NOMO-1 treated with dmso at 0.1 percent for 144 hours (cell line): ENCODE data around the gene CASP2.

Source experiments
- DNase-seq: peaks from one replicate; lab custom pipeline; 2025; ENCODE audit not compliant: unreplicated experiment; lab: John Stamatoyannopoulos, UW

Gene CASP2

DNA sequence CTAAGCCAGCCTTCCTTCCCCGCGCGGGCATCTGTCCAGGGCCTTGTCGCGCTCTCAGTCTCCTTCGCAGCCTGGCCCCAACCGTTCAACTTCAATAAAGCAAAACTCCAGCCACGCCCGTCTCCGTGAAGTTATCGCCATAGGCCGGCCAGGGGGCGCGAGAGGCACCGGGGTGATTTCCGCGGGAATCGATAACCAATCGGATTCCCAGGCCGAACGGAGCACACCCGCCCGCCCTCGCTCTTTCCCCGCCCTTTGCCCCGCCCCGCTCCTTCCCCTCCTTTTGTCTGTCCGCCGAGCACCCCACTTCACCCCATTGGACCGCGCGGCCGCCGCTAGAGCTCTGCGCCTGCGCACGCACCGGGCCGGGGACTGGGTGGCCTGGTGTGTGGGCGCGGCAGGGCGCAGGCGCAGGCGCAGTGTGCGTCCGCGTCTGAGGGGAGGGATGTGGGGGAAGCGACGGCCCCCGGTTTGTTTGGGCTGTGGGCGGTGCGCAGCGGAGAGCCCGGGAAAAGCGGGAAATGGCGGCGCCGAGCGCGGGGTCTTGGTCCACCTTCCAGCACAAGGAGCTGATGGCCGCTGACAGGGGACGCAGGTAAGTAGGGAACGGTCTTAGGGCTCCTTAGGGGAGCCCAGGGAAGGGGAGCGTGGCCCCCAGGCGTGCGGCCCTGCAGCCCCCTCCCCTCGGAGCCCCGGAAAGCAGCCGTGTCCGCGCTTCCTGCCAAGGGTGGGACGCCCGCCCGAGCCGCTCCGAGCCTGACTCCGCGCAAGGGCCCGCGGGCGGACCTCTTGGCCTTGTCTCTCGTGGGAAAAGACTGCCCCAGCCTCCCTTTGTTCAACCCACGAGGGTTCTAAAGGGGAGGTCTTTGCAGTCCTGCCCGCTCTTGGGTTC, at the start of gene CASP2:
TSS of gene CASP2 (plus strand) at position 417 of the 892 bp plus-strand sequence. CDS start at position 522, 105 bp downstream.
- peak; percentile 84 for DNase-seq

DNA sequence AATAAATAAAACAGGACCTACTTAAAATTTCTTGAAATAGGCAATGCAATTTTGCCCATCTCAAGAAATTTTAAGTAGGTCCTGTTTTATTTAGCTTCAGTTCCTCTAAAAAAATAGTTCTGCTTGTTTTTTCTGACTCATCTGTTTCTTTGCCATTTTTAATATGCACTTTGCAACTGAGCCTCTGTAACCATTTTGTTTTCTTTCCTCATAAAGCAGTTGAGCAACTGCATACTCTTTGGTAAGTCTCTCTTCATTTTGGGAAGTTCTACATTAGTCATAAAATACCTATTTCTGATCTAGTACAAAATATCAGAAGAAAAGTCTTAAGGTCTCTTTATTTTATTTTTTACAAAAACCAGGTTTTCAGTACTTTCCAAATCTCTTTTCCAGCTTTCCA, 48.3 kb upstream of the CASP2 start:
- DNase-seq, result peak; percentile 40

DNA sequence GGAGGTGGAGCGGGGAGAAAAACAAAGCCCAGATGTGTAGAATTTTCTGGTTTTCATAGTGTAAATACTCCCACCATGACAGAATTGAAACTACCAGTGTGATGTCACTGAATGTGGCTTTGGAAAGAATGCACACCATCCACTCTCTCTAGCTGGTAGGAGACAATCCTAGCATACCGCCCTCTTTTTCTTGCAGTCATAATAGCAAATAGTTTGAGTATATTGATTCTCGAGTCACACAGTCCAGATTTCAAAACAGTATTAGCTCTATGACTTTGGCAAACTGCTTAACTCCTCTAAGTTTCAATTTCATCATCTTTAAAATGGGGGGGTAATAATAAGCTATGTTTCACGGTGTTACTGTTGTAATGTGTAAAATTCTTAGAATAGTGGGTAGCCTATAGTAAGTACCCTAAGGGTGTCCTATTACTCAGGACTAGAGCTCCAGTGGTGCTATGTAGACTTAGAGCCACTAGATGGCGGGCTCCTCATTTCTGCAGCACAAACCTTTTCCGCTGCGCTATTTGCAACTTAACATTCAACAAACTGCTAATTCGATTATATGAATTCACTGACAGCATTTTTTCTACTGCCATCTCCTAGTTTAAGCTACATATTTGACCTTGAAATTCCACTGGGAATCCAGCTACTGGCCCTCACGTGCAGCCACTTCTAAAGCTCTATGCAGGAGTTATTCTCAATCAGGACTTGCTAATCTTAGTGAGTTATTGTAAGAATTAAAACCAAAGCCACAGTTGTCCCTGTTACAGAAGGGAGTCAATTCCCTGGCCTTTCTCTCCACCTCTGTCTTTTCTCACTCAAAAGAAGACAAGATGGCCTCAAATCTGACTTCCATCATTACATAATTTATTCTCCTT, 47.6 kb upstream of the CASP2 start:
- peak; percentile 52 for DNase-seq

DNA sequence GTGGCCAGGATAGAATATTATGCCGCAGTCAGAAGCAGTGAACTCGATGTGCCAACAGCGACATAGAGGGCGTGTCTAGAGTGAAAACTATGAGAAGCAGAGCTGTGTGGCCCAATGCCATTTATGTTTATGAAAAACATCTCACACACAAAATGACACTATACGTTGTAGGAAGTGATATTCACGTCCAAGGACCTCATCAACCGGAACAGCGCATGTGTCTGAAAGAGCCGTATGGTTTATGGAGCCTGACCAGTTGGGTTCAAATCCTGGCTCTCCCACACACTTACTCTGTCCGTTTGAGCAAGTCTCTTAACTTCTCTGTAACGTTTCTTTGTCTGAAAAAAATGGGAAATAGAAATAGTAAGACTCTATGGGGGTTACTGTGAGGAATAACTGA, 45.8 kb upstream of the CASP2 start:
- DNase-seq, result no peak

DNA sequence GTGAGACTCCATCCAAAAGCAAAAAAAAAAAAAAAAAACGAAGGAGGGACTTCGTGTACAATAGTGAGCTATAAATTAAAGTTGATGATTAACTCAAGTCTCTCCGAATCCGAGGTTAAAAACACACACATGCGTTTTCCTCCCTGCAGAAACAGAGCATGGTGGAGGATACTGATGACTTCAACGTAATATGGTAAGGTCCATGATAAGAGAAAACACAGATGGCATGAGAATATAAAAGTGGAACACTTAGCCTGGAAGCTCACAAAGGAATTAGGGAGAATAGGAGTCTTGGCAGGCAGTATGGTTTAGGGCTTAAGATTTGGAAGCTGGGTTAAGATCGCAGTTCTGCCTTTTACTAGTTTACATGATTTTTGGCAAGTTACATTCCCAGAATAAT, 45.0 kb upstream of the CASP2 start:
- no peak for DNase-seq

DNA sequence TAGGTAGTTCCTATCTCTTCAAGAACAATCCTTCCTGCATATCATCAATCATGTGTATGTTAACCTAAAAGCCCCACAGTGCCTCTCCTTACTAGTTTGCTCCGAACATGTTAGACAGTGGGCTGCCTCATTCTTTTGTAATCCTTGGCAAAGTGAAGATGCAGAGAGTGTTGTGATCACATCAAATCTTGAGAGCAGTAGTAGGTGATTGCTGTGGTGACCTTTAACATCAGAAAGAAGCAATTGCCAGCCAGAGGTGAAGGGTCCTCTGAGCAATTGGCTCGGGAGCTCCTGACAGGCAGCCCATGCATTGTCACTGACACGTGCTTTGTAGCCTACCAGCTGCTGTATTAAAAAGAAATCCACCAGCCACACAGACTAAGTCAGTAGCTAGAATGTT, 44.5 kb upstream of the CASP2 start:
- no peak for DNase-seq

DNA sequence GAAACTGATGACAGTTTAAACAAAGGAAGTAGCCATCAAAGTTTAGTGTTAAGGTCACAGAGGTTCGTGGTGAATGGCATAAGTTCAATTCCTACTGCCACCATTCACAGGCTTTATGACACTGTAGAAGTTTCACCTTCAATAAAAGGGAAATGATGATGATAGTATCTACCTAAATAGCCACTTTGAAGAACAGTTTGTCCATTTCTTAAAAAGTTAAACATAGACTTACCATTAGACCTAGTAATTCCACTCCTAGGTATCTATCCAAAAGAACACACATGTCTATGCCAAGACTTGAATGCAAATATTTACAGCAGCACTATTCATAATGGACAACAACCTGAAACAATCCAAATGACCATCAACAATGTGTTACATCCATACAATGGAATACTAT, 43.8 kb upstream of the CASP2 start:
- no peak for DNase-seq

DNA sequence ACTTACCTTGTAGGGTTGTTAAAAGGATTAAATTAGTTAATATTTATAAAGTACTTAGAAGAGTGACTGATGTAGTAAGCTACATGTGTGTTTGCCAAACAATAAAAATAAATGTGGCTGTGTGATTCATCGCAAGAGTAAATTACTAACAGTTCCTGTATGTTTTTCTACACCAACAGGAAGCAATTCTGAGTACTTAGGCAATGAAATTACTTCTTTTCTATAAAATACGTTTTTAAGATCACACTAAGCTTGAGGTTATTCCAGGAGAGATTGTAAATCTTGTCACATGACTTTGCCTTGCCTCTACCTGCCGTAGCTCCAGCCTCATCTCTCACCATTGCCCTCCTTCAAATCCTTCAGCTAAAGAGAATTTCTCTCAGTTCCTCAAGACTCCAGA, 43.0 kb upstream of the CASP2 start:
- DNase-seq, result no peak

DNA sequence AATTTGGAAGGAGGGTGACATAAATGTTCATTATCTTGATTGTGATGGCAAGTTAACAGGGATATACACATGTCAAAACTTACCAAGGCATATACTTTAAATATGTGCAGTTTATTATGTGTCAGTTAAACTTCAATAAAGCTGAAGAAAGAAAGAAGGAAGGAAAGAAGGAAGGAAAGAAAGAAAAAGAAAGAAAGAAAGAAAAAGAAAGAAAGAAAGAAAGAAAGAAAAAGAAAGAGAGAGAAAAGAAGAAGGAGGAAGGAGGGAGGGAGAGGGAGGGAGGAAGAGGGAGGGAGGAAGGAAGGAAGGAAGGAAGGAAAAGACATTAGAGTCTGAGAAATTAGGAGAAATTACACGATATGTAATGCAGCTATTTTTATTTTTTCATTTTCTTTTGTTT, 40.8 kb upstream of the CASP2 start:
- DNase-seq, result no peak

DNA sequence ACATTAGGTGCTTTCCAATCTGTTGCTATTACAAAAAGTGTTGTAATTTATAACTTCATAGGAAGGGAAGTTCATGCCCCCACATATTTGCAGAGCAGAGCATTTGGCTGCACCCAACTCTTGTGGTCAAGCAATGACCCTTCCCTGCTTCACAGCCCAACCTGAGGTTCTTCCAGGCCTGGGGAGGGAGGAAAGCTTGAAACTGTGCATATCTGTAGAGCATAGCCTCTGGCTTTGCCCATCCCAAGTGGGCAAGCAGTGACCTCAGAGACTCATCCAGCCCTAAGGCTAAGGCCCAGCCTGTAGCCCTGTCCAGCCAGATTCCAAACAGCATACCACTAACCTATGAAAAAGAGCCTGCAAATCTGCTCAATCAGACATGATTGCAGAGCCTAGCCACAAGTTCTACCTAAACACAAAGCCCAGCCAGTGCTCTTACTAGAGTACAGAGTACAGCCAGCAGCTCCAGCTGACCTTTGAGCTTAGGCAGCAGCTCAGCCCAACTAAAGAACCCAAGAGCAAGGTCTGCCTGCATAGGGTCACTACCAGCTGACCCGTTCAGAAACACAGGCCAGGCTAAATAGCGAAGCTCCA, 39.3 kb upstream of the CASP2 start:
- no peak for DNase-seq

DNA sequence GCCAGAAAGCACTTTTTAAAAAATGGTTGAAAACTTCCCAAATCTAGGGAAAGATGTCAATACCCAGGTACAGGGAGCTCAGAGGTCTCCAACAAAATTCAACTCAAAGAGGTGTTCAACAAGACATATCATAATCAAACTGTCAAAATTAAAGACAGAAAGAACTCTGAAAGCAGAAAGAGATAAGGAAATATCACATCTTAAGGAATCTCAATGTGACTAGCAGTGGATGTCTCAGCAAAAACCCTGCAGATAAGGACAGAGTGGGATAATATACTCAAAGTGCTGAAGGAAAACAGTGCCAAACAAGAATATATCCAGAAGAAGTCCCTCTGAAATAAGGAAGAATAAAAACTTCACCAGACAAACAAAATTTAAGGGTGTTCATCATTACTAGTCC, 38.0 kb upstream of the CASP2 start:
- DNase-seq, result no peak

DNA sequence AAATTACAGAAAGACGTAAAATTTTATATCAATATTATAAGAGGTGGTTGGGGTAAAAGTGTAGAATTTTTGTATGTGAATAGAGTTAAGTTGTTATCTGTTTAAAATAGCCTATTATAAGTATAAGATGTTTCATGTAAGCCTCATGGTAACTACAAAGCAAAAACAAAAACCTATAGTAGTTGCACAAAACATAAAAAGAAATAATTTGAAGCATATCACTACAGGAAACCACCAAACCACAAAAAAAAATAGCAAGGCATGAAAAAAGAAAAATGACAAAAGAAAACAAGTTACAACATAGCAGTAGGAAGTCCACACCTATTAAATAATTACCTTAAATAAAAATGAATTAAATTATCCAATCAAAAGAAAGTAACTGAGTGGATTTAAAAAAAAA, 37.3 kb upstream of the CASP2 start:
- DNase-seq, result no peak

DNA sequence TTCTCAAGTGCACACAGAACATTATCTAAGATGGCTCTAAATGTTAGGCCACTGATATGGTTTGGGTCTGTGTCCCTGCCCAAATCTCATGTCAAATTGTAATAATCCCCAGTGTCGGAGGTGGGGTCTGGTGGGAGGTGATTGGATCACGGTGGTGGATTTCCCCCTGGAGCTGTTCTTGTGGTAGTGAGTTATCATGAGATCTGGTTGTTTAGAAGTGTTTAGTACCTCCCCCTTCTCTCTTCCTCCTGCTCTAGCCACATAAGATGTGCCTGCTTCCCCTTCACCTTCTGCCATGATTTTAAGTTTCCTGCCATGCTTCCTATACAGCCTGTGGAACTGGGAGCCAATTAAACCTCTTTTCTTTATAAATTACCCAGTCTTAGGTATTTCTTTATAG, 36.1 kb upstream of the CASP2 start:
- no peak for DNase-seq

DNA sequence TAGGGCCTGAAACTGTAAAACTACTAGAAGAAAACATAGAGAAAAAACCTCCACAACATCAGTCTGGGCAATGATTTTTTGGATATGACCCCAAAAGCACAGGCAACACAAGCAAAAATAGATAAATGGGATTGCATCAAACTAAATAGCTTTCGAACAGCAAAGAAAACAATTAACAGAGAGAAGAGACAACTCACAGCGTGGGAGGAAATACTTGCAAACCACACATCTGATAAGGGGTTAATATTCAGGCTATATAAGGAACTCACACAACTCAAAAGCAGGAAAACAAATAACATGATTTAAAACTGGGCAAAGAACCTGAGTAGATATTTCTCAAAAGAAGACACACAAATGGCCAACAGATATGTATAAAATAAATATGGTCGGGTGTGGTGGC, 32.6 kb upstream of the CASP2 start:
- DNase-seq, result no peak

DNA sequence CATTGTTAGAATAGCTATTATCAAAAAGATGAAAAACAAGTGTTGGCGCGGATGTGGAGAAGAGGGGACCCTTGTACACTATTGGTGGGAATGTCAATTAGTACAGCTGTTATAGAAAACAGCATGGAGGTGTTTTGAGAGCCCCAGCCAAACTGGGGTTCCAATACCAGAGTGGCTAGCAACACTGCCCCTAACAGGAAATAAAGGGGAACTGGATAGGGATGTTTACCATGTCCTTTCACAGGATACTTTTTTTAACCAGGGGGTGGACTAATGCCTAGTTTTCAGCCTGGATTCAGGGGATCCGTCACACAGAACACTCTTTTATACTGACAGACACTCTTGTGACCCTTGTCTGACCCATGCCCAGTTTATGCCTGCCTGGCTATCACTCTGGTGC, 31.8 kb upstream of the CASP2 start:
- DNase-seq, result no peak

DNA sequence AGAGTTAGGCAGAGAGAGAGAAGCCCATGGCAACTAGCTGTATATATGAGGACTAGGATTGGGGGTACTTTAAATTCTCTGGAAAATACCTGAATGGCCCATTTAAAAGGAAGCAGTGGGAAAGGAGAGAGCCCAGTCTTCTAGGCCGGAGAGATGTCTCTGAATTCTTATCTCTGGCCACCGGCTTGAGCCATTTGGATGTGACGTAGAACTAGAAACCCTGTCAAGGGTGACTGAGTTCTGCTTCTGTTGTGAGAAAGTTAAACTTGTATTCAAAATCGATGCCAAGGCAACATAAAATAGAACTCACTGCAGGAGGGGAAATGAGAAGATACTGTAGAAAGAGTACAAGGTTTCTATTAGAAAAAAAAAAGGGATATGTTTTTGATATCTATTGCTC, 31.2 kb upstream of the CASP2 start:
- DNase-seq, result no peak

DNA sequence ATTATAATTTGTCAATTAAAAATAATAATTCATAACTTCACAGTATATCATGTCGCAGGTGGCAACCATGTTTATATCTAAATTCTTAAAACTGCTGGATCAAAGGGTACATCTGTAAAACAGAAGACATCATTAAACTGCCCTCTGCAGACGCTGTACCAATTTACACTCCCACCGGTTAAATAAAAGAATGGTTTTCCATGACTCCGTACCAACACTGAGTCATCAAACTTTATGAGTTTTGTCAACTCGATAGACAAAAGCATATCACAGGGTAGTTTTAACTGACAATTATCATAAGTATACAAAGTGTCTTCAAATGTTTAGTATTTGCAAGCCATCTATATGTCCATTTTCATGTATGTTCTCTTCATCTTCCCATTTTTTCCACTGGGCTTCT, 30.6 kb upstream of the CASP2 start:
- no peak for DNase-seq

DNA sequence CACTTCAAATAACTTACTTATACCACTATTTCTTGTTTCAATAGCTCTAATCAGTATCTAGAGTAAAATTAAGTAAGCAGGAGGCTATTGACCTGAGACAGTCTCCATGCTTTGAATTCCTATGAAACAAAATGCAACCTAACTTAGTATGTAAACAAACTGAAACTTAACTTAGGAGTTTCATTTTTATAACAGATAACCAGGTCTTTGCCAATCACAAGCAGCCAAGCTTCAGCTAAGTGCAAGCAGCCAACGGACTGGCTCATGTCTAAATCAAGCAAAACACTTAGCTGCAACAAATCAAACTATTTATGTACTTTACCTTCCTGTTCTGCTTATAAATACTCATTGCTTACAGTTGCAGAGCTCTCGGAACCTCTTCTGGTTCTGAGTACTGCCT, 29.3 kb upstream of the CASP2 start:
- DNase-seq, result no peak

DNA sequence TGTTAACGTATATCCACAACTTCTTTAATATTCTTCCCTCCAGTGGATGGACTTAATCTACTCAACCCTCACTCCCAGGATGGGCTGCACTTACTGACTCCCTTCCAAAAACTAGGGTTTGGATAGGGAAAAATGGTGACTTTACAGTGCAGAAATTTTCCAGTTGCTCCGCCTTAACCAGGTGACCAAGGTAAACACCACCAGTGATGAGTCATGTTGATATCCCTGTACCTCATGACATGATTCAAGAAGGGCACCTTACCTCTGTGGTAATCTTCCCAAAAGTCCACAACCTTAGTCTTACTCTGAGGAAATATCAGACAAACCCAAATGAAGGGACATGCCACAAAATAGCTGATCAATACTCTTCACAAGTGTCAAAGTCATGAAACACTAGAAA, 28.4 kb upstream of the CASP2 start:
- DNase-seq, result no peak

DNA sequence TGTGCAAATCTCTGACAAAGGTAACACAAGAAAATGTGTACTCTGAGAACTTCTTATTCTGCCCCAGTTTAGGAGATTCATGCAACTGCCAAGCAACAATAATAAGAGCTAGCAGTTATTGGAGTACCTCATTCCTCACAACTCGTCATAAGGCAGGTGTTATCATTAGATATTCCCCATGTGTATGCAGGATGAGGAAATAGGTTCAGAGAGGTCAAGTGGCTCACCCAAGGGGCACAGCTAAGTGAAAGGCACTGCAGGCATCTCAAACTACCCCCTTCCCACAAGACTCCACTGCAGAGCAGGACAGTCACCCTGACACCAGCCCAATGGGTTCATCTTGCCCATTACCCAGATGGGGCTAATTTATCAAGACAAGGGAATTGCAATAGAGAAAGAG, 26.2 kb upstream of the CASP2 start:
- no peak for DNase-seq

DNA sequence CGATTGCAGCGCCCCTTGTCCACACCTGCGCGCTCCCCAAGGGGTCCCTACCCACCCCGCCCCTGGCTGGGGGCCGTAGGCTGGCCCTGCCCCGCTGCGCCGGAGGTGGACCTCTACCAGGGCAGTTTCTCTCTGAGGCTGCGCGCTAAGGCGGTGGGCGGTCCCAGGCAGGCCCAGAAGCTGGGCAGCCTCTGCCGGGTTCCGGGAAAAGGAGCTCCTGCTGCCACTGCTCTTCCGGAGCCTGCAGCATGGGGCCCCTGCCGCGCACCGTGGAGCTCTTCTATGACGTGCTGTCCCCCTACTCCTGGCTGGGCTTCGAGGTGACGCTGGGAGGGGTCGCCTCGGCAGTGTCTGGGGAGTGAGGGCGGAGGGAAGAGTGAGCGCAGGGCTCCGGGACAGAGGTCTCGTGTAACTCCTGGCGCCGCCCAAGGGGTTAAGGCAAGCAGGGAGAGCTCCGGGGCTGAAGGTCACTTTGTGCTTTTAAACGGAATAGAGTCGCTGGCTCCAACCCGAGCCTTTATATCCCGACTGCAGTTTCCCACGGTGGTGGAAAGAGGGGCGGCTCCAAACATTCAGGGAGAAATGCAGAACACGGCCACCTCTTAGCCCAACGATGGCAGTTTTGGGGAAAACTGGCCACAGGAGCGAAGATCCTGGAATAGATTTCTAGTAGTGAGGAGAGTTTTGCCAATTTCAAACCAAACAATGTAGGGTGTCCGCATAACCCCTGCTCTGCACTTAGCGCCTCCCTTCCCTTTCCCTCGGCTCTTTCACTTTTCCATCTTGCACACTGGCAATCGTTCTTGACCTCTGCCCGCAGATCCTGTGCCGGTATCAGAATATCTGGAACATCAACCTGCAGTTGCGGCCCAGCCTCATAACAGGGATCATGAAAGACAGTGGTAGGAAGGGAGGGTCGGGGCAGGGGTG, 24.6 kb upstream of the CASP2 start, which contains the start of gene GSTK1:
TSS of gene GSTK1 (plus strand) at position 176 of the 930 bp plus-strand sequence. CDS start at position 249, 73 bp downstream.
- peak; percentile 26 for DNase-seq
